NB4 (cell line): ENCODE measurements around the gene PRR5L.

Source experiments
- CTCF ChIP-seq: IDR thresholded peaks from one replicate; pipeline ENCODE4 v1.5.1; 2012; ENCODE audit warnings: low read depth, low read length
- MAX ChIP-seq: IDR thresholded peaks from 2 replicates; pipeline ENCODE4 v1.6.1; 2011; ENCODE audit warnings: low read depth, low read length
- MYC ChIP-seq: IDR thresholded peaks from 2 replicates; pipeline ENCODE4 v1.6.1; 2011; ENCODE audit warnings: low read depth, low read length
- POLR2A ChIP-seq: IDR thresholded peaks from 2 replicates; pipeline ENCODE4 v1.6.1; 2011; ENCODE audit warnings: mild to moderate bottlenecking; ENCODE audit not compliant: insufficient read length; ENCODE audit errors: extremely low read depth

- TF ChIP-seq CTCF (no peak), MYC (no peak), POLR2A (no peak), MAX (no peak)
These were observed 47.7 kb upstream of the PRR5L start for GRCh38 chr11:36248436-36248835.
